Measurements from ENCODE around the gene ZBTB18.
A peak's percentile ranks its signal among the peaks of the same experiment; 100 is the strongest.

Gene ZBTB18

DNA sequence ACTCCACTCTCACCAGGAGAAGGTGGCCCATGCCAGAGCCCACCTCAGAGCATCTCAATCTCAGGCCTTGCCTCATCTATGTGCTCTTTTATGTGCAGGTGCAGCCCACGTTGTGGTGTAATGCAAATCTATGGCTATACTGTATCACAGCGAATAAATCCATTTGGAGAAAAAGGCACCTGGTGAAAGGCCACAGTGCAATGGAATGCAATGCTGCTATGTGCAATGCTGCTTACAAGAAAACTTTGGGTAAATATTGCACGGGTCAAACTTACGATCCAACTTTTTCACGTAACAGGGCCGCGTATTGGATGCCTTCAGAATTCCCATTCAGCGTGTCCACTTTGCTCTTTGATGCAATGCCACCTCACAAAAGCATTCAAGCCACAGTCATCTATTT is 13.5 kb downstream of the ZBTB18 start:
- DNase-seq, result no peak

- DNase-seq, result no peak
Observed at GRCh38 chr1:244065063-244065793, 14.1 kb downstream of the ZBTB18 start.

- no peak for DNase-seq
Observed at GRCh38 chr1:244065960-244066388, 14.9 kb downstream of the ZBTB18 start.

DNA sequence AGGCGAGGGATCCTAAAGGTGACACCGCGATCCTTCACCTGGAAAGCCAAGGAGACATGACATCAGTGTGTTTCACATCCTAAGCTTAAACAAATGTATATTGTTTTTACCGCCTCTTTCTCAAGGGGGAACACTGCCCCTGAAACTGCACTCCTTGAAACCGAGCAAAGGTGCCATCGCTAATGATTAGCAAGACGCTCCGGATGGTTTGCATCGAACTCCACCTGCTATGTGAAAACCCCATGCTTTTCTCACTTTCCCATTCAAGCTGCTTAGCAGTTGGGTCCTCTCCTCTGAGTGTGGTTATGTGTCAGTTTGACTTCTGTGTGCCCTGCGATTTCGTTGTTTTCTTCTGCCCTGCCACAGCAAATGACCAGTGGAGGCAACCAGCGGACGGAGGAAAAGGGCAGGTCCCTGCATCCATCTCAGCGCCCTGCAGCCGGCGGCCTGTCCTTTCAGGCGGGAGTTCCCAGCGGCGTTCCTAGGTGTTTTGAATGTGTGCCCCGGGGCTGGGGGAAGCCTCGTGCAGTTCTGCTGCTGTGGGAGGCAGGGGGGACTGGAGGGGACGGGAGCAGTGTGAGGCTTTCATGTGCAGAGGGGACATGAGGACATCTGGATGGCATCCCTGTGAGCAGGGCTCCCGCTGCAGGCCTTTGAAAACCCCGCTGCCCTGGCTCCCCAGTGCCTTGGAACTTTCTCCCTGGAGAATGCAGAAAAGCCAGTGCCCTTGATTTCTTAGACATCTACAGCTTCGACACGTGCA is 16.1 kb downstream of the ZBTB18 start:
- no peak for DNase-seq

DNA sequence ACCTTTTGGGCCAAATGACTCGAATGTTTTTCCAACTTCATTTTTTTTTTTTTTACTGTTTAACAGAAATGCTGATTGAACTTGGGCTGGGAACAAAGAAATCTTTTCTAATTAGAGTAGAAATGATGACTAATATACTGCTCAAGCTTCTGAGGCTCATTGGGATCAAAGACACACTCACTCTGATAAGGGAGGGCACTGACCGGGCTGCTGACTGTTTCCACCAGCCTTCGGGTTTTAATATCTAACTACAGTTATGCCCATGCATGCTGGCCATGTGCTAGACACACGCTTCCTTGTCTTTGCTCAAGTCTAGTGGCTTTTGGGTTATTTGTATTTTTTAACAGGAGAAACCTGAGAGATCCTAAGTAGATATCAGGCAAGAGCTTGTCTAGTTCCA is 16.8 kb downstream of the ZBTB18 start:
- no peak for DNase-seq

DNA sequence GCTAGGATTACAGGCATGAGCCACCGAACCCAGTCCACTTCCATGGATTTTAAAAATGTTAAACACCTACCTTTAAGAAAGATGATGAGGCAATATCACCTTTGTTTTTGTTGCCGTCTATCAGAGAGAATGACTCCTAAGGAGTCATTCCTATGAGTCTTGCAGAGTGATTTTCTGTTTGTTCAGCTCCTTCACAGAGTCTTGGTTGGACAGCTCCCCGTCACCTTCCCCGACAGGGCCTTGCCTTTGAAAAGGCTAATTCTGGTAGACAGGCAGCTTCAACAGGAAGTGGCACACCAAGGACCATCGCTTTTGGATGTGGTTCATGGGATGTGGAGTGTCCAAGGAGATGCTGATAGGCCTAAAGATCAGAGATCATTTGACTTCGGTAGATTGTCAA is 17.5 kb downstream of the ZBTB18 start:
- no peak for DNase-seq

DNA sequence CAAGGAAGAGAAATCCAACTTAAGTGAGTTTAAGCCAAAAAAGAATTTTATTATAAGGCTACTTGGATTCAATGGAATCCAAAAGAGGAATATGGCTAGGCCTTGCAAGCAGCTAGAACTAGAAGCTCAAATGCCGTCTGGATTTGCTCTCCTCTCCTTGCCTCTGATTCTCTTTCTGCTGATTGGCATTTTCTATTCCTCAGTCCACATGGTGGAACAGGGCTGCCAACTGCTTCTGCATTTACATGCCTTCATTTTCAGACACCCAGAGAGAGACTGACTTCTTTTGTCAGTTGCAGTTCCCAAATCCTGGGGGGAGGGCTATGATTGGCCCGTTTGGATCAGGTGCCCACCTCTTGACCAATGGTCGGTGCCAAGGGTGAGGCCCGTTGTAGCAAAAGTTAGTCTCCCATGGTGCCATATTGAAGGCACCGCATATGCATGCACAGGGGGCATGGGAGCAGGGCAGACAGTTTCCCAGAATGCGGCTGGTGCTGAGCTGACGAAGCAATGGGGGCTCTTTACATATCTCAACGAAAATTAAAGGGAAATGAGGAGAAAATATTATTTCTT is 18.3 kb downstream of the ZBTB18 start:
- DNase-seq, result no peak

DNA sequence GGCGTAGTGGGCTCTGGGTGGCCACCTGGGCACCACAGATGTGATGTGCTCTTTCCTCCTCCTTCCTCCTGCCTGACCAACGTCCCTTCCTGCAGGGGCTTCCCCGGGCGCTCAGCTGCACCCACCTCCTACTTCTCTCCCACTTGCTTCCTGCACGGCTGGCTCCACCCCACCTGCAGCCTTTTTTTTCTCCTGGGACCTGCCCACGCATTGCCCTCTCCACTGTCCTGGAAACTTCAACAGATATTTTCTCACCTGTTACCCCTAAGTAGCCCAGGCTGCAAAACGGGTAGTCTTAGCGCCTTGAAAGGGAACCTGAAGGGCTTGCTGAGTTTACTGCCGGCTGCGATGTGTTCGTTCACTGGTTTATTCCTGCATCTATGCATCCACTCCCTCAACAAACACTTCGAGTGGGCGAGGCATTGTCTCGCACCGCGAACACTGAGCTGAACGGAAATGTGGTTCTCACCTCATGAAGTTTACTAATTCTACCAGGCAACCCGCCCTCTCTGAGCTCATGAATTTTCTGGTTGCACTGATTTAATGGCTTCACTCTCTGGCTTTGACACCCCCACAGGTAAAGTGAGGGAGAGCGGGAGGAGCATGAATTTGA is 23.6 kb downstream of the ZBTB18 start:
- peak; percentile 51 for DNase-seq

DNA sequence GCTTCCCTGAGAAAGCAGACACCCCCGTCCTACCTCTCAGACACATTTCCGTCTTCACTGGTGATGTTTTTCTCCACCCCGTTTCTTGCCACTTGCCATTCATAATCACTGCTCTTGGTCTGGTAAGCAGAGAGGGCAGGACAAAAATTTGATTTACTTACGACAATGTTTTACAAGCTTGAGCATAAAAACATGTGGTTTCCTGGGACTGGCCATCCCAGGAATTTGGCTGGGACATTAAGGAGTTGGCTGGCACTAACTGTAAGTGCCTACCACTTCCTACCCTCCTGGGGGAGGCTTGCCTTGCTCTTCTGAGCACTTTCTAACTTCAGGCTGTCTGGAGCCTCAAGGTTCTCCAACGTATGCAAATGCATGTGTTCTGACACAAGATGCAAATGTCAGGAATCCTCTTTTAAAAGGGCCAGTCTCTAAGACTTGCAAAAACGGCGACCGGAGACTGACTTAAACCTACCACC is 24.2 kb downstream of the ZBTB18 start:
- no peak for DNase-seq

- DNase-seq, result no peak
Observed at GRCh38 chr1:244076740-244077139, 25.7 kb downstream of the ZBTB18 start.

GRCh38 chr1:244077473-244078220 is 26.6 kb downstream of the ZBTB18 start:
- no peak for DNase-seq

DNA sequence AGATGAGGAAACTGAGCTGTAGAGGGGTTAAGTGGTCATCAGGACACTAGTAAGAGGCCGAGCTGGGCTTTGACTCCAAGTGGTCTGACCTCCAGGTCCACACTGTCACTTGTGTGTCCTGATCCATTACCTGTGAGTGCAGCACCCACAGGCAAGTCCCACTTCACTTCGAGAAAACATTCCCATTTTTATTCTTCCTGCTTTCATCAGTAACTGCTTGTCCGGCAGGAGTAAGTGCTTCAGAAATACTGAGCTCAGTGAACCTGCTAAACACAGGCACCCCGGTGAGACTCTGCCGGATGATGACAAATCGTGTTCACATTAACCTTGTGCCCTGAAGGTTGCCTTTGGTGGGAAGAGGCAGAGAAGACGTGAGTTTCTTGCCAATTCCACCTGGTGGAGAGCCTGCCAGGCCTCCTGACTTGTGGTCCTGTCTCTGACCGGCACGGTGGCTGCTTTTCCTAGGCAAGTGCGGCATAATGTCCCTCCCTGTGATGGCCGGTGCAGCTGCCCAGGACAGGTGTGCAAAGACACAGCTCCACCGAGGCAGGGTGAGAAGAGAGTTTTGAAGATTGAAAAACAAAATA is 29.4 kb downstream of the ZBTB18 start:
- no peak for DNase-seq

DNA sequence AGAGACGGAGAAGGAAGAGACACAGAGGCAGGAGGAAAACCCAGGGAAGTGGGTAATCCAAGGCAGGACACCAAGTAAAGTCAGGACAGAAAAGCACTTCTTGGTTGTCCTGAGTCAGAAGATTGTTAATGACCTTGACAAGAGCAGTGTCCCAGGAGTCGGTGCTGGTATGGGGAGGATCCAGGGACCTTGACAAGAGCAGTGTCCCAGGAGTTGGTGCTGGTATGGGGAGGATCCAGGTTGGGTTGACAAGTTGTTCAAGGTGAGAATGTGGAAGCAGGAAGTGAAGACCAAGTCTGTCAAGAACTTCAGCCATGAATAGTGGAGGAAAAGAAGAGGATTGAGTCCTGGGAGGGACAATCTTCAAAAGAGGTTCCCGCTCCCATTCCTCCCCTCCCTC is 31.9 kb downstream of the ZBTB18 start:
- DNase-seq, result no peak

GRCh38 chr1:244083383-244083943 is 32.4 kb downstream of the ZBTB18 start:
- no peak for DNase-seq

DNA sequence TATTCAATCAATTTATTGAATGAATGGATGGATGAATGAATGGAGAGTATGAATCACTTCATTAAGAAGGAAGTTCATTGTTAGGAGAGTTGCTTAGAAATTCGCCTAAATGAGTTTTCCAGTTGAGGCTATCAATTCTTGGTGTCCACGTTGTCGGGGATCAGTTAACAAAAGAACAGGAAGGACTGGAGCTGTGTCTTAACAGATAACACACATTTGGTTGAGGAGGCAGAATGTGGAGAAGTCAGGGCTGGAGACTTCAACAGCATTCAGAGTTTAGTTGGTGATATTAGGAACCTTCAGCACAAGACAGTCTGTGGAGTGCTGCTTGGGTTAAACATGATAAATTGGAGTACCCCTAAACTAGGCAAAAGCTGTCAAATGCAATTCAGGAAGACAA is 33.7 kb downstream of the ZBTB18 start:
- no peak for DNase-seq

DNA sequence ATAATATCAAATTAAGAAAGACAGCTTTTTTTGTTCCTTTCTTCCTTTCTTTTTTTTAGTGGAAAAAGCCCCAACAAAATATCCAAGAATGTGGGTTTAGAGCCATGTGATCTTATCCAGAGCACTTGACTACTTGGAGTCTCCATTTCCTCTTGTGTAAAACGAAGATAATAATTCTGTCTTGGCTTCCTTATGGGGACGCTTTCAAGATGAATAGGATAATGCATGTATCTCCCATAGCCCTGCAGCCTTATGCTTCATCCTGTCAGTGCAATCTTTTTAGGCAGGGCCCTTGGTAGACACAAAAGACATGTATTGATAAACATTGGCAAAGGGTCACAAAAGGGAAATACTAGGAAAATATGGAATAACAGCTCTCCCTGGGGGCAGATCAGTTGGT is 34.8 kb downstream of the ZBTB18 start:
- no peak for DNase-seq

DNA sequence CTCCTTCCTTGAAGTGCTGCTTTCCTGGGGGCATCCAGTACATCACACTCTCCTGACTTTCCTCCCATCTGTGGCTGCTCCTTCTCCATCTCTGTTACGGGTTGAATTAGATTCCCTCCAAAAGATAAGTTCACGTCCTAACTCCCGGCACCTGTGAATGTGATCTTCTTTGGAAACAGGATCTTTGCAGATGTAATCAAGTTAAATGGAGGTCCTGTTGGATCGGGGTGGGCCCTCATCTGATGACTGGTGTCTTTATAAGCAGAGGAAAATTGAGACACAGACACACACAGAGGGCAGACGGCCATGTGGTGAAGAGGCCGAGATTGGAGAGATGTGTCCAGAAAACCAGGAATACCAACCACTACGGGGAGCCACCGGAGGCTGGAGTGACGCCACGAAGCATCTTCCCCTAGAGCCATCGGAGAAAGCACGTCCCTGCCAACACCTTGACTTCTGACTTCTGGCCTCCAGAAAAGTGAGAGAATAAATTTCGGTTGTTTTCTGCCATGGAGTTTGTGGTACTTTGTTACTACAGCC is 36.0 kb downstream of the ZBTB18 start:
- no peak for DNase-seq

DNA sequence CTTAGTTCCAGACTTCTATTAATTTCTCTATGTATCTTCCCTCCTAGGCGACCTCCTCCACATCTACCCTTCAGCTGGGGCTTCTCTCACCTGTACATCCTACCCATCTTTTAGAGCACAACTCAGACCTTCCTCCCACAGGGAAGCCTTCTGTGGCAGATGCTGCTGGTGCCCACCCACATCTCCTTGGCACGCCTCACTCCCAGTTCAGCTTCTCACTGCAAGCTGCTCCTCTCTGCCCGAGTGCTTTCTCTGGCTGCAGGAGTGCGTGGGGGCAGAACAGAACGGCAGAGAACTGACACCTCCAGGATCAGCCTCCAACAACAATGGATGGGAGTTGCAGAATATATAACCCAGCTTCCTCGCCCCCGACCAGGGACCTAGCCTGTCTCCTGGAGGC is 36.5 kb downstream of the ZBTB18 start:
- no peak for DNase-seq

- no peak for DNase-seq
Observed at GRCh38 chr1:244088161-244088560, 37.1 kb downstream of the ZBTB18 start.

DNA sequence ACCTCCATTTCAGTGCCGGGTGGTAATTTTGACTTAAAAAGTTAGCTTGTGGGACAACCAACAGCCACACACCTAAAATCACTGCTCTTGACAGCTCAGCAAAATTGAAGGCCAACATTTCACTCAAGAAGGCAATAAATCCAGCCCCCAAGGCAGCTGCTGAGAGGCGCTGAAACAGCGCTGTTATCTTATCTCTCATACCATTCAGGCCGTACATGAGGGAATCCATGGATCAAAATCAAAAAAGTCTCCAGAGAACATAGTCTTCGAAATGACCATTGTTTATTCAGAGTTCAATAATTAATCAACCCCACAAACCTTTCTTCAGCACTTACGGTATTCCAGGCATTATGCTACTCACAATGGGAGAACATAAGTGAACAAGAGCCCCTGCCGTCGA is 38.5 kb downstream of the ZBTB18 start:
- no peak for DNase-seq

- no peak for DNase-seq
Observed at GRCh38 chr1:244090645-244091044, 39.6 kb downstream of the ZBTB18 start.

All from T-helper 9 cell (primary cell).